Activated CD8-positive, alpha-beta T cell treated with anti-CD3 and anti-CD28 coated beads for 36 hours (primary cell): ENCODE measurements around the gene AATF. TPM values are rescaled to one million over a fixed set of nuclear protein-coding genes. Genes with fewer than 3 reads are reported as not detected.

Experiments
- ATAC-seq: fragments of 200-7000 bp; cut with Tn5 transposase; one replicate; pipeline ENCODE4 v1.10.0; 2021; ENCODE audit warnings: mild to moderate bottlenecking, moderate library complexity
- CTCF ChIA-PET: fragments of 350-600 bp; sonication (Branson Sonifier 250); formaldehyde crosslinking; loops from one replicate; lab custom pipeline; 2021; ENCODE audit warnings: antibody characterized with exemption; lab: Charles Lee
- POLR2A ChIA-PET: fragments of 350-600 bp; sonication (Branson Sonifier 250); formaldehyde crosslinking; loops from one replicate; lab custom pipeline; 2021; ENCODE audit warnings: antibody characterized with exemption; lab: Charles Lee
- DNase-seq: peaks from one replicate; pipeline ENCODE4 v3.0.0-alpha.2; 2020
- H3K27ac Mint-ChIP-seq: one replicate; pipeline ENCODE4 v1.8.0; 2021; ENCODE audit warnings: mild to moderate bottlenecking, mixed read lengths
- H3K27me3 Mint-ChIP-seq: one replicate; pipeline ENCODE4 v1.8.0; 2021; ENCODE audit warnings: mixed read lengths
- H3K36me3 Mint-ChIP-seq: one replicate; pipeline ENCODE4 v1.8.0; 2021; ENCODE audit warnings: low read depth, mixed read lengths
- H3K4me1 Mint-ChIP-seq: one replicate; pipeline ENCODE4 v1.8.0; 2021; ENCODE audit warnings: low read depth, mixed read lengths
- H3K4me3 Mint-ChIP-seq: one replicate; pipeline ENCODE4 v1.8.0; 2021; ENCODE audit warnings: mild to moderate bottlenecking, moderate library complexity, mixed read lengths
- H3K9me3 Mint-ChIP-seq: one replicate; pipeline ENCODE4 v1.8.0; 2021; ENCODE audit warnings: mixed read lengths
- intact Hi-C: fragments of 100-400 bp; cut with micrococcal nuclease; formaldehyde crosslinking; loops from one replicate; pipeline ENCODE4 v1.10.0; 2022
- total RNA-seq, 2 experiments: library from RNA; stranded (reverse); gene quantifications; one replicate each; pipeline ENCODE4 v1.2.3, GENCODE V29; 2021
- TF ChIP-seq, protein P1 (sequence below): fragments of 200-600 bp; IDR thresholded peaks from one replicate; pipeline ENCODE4 v1.8.0; 2022; ENCODE audit warnings: antibody characterized with exemption, mild to moderate bottlenecking

The AATF gene
- total RNA-seq, 2 experiments from 2014 or later: 81.8 to 90.3 TPM

GRCh38 chr17:36932383-36932693 lies 16.4 kb upstream of the AATF start:
- ATAC-seq: no peak
- POLR2A ChIA-PET: interaction anchor here (1.2 kb wide), 1 partner anchor 11 kb away, joined by 3 read pairs; no protein-coding TSS in a partner anchor
- no peak for DNase-seq
- intact Hi-C loops: loop anchor here (10.0 kb wide), 1 partner anchor 208 kb away; no protein-coding TSS in a partner anchor
- Mint-ChIP-seq H3K36me3 (no peaks in the 10 kb centered on the region), H3K27me3 (peaks cover 89% of the 10 kb centered on the region), H3K27ac (no peak overlapping the region), H3K4me3 (peak overlapping the region; percentile 36), H3K4me1 (peaks cover 57% of the 10 kb centered on the region), H3K9me3 (no peaks in the 10 kb centered on the region)
- CTCF ChIA-PET: no interaction called here
- TF ChIP-seq, protein P1, sequence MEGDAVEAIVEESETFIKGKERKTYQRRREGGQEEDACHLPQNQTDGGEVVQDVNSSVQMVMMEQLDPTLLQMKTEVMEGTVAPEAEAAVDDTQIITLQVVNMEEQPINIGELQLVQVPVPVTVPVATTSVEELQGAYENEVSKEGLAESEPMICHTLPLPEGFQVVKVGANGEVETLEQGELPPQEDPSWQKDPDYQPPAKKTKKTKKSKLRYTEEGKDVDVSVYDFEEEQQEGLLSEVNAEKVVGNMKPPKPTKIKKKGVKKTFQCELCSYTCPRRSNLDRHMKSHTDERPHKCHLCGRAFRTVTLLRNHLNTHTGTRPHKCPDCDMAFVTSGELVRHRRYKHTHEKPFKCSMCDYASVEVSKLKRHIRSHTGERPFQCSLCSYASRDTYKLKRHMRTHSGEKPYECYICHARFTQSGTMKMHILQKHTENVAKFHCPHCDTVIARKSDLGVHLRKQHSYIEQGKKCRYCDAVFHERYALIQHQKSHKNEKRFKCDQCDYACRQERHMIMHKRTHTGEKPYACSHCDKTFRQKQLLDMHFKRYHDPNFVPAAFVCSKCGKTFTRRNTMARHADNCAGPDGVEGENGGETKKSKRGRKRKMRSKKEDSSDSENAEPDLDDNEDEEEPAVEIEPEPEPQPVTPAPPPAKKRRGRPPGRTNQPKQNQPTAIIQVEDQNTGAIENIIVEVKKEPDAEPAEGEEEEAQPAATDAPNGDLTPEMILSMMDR: no peak

DNA sequence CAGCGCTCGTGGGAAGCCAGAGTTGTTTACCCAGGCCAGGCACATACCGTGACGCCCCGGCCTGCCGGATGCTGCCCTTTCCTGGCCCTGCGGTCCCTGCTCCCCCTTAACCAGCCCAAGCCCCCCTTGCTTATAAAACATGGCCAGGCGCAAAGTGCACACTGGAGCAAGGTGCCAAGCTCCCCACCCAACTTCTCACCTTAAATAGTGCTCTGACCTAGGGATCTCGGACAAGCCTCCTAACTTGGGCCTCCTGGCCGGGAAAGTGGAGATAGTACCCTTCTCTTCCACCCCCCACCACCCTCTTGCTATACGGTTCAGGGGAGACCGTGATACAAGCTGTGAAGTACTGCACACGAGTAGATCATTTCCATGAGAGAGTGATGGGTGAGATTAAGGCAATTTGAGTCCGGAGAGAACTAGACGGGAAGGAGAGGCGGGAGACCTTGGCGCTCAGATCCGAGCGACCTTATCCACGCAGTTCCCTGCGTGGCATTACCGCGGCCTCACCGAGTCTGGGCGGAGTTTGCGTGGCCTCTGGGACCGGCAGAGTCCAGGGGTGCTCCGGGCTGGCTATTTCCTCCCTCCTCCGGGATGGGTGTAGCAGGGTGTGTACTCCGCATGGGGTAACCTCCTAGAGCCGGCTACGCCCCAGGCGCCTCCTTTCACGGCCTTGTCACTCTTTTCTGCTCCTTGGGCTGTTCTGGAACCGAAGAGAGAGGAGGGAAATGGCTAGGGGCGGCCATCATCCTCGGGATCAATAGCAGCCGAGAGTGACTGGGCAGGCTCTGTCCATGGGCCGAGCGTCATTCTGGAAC lies 15.9 kb upstream of the AATF start:
- POLR2A ChIA-PET: interaction anchor here (0.7 to 3.0 kb wide), 4 partner anchors 9 to 18 kb away, joined by 3 to 9 read pairs (median 4); partner anchors contain the start of gene AATF
- no peaks in the 10 kb centered on the region for H3K36me3 Mint-ChIP-seq
- H3K27ac Mint-ChIP-seq: no peak overlapping the region
- H3K27me3 Mint-ChIP-seq: peaks cover 89% of the 10 kb centered on the region
- peaks cover 60% of the 10 kb centered on the region for H3K4me1 Mint-ChIP-seq
- intact Hi-C loops: loop anchor here (10.0 kb wide), 1 partner anchor 208 kb away; no protein-coding TSS in a partner anchor
- TF ChIP-seq, protein P1: no peak
- peak overlapping the region; percentile 19 for H3K4me3 Mint-ChIP-seq
- DNase-seq: no peak
- CTCF ChIA-PET: interaction anchor here (1.0 to 1.3 kb wide), 2 partner anchors 114 to 115 kb away, joined by 3 to 5 read pairs; no protein-coding TSS in a partner anchor
- ATAC-seq: no peak
- H3K9me3 Mint-ChIP-seq: no peaks in the 10 kb centered on the region

DNA sequence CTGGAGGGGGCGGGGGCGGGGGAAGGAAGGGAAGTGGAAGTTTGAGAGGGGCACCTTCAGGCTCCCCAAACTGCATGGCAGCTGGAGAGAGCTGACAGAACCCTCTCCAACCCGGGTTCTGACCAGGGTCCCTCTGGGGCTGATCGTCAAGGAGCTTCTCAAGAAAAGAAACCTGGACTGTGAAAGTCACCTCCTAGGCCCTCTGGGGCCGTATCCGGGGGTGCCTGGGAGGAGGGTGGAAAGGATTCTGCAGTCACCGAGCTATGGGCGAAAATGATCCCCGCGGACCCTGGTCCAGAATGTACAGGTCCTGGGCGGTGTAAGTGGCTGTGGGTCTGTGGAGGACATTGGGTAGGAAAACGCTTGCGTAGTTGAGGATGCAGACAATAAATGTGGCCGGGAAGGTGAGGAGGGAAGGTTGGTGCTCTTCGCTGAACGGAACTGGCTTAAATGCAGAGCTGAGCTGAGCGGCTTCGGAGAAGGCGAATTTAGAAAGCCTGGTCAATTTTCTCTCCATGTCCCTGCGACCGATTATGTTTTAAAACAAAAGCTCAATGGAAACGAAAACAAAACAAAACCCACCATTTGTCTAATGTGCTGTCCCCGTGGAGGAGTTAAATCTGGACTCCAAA lies 15.1 kb upstream of the AATF start:
- Mint-ChIP-seq H3K9me3 (no peaks in the 10 kb centered on the region), H3K27ac (no peak overlapping the region), H3K27me3 (peaks cover 90% of the 10 kb centered on the region), H3K36me3 (no peaks in the 10 kb centered on the region), H3K4me3 (peak overlapping the region; percentile 13), H3K4me1 (peaks cover 61% of the 10 kb centered on the region)
- intact Hi-C loops: loop anchor here (10.0 kb wide), 1 partner anchor 209 kb away; no protein-coding TSS in a partner anchor
- ChIA-PET CTCF (interaction anchor here (1.0 to 1.3 kb wide), 2 partner anchors 113 to 114 kb away, joined by 3 to 5 read pairs; no protein-coding TSS in a partner anchor), POLR2A (interaction anchor here (0.7 to 3.0 kb wide), 5 partner anchors 9 to 18 kb away, joined by 3 to 9 read pairs (median 4); partner anchors contain the start of gene AATF)
- DNase-seq: no peak
- no peak for ATAC-seq
- TF ChIP-seq, protein P1: no peak

DNA sequence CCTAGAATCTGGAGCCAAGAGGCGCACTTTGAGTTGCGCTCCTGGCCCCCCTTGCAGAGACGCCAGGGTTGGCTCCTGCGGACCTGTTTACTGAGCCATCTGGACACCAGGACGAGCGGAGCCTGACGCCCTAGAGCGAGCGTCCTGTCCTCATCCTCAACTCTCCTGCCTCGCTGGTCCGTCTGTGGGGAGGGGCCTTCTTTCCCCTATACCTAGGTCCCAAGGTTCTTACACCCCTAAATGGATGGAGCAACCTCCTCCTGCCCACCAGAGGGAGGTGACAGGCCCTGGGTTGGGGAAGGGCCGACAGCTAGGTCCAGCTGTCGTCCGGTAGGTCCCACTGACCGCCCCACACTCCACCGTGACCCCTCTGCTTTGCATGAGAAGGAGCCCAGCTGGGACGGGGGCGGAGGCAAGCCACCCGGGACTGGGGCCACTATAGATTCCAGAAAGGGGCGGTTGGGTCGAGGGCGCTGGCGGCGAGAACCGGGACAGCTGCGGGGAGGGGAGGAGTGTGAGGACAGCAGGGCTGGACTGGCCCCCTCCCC lies 14.5 kb upstream of the AATF start:
- intact Hi-C loops: loop anchor here (10.0 kb wide), 1 partner anchor 209 kb away; no protein-coding TSS in a partner anchor
- TF ChIP-seq, protein P1: no peak
- Mint-ChIP-seq H3K36me3 (no peaks in the 10 kb centered on the region), H3K27ac (no peak overlapping the region), H3K4me1 (peaks cover 64% of the 10 kb centered on the region), H3K4me3 (peak overlapping the region; percentile 13), H3K27me3 (peaks cover 90% of the 10 kb centered on the region), H3K9me3 (no peaks in the 10 kb centered on the region)
- ChIA-PET CTCF (interaction anchor here (1.0 to 1.3 kb wide), 2 partner anchors 113 to 114 kb away, joined by 3 to 5 read pairs; no protein-coding TSS in a partner anchor), POLR2A (interaction anchor here (0.9 to 3.0 kb wide), 4 partner anchors 13 to 37 kb away, joined by 3 to 9 read pairs (median 4); partner anchors contain the start of gene AATF)
- DNase-seq: no peak
- ATAC-seq: no peak
